ENCODE data around the gene GSK3A.
A peak's percentile ranks its signal among the peaks of the same experiment; 100 is the strongest.

Gene GSK3A

DNA sequence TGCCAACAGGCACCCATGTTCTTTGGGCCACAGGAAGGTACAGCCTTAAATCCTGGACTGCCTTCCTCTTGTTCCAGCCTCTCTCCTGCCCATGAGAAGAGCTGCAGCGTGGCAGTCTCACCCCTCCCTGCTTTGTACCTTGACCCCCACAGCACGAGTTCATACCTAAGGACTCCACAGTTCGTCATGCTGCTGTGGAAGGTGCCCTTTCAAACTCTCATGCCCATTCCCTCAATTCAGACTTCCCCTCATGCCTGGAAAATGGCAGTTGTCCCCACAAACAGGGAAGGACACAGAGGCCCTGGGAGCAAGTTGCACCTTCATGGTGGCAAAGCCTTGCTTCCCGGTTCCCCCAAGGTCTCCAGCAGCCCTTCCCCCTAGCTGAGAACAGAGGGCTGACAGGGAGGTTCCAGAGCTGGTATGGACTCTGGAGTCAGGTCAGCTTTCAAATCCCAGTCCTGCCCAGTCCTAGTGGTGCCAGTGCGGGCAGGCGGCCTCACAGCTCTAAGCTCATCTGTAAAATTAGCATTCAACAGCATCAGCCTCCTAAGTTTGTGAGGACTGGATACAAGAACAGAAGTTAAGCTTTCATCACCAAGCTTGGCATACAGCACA, 8.6 kb downstream of the GSK3A start:
- no peaks in the 10 kb centered on the region for H3K27me3 Mint-ChIP-seq
- no peak overlapping the region for H3K4me3 Mint-ChIP-seq
- DNase-seq (ENCODE audit: low spot score in 2 of 2) (no peak), ATAC-seq (replicated peaks; ENCODE audit: extremely low read depth, poor library complexity, severe bottlenecking) (no peak)
- peaks cover 26% of the 10 kb centered on the region for H3K4me1 Mint-ChIP-seq
- H3K27ac Mint-ChIP-seq (ENCODE audit: low read depth), result peak overlapping the region; percentile 75
- H3K9me3 Mint-ChIP-seq, result no peaks in the 10 kb centered on the region
- peaks cover 43% of the 10 kb centered on the region for H3K36me3 Mint-ChIP-seq (ENCODE audit: insufficient read depth)

DNA sequence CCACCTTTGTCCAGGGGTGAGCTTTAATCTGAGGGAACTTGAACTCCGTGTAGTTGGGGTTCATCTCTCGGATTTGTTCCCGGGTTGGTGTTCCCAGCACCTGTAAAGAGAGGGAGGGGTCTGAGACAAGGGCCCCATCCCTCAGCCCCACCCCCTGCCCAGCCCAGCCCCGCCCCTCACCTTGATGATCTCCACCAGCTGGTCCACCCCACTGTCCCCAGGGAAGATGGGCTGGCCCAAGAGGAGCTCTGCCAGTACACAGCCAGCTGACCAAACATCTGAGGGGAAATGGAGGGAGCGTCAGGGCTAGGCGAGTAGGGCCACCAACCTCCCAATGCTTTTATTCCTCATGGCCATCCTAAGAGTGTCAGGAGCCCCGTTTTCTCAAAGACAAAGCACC, 9.3 kb downstream of the GSK3A start:
- ATAC-seq (replicated peaks; ENCODE audit: extremely low read depth, poor library complexity, severe bottlenecking) (no peak), DNase-seq (ENCODE audit: low spot score in 2 of 2) (no peak)
- H3K4me3 Mint-ChIP-seq, result no peak overlapping the region
- peaks cover 39% of the 10 kb centered on the region for H3K36me3 Mint-ChIP-seq (ENCODE audit: insufficient read depth)
- no peak overlapping the region for H3K27ac Mint-ChIP-seq (ENCODE audit: low read depth)
- peaks cover 28% of the 10 kb centered on the region for H3K4me1 Mint-ChIP-seq
- no peaks in the 10 kb centered on the region for H3K9me3 Mint-ChIP-seq
- H3K27me3 Mint-ChIP-seq, result no peaks in the 10 kb centered on the region

DNA sequence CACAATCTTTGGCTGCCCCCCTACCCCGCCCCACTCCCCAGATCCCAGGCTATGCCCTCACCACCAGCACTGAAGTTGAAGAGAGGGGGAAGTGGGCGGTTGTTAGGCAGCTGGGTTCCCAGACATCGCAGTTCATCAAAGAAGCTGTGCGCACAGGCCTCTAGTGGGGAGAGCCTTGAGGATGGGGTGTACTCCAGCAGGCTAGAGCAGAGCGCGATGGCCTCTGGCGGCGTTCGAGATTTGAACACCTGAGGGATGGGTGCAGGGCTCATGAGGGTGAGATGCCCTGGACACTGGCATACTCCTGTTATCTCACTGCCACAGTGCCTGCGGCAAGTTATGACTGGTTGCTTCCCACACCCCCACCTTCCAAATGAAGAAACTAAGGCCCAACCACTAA, 10.0 kb downstream of the GSK3A start:
- H3K4me3 Mint-ChIP-seq, result no peak overlapping the region
- H3K9me3 Mint-ChIP-seq, result no peaks in the 10 kb centered on the region
- H3K27ac Mint-ChIP-seq (ENCODE audit: low read depth), result no peak overlapping the region
- no peak for ATAC-seq (replicated peaks; ENCODE audit: extremely low read depth, poor library complexity, severe bottlenecking)
- H3K27me3 Mint-ChIP-seq, result no peaks in the 10 kb centered on the region
- no peak for DNase-seq (ENCODE audit: low spot score in 2 of 2)
- H3K36me3 Mint-ChIP-seq (ENCODE audit: insufficient read depth), result peaks cover 37% of the 10 kb centered on the region
- H3K4me1 Mint-ChIP-seq, result peaks cover 28% of the 10 kb centered on the region

DNA sequence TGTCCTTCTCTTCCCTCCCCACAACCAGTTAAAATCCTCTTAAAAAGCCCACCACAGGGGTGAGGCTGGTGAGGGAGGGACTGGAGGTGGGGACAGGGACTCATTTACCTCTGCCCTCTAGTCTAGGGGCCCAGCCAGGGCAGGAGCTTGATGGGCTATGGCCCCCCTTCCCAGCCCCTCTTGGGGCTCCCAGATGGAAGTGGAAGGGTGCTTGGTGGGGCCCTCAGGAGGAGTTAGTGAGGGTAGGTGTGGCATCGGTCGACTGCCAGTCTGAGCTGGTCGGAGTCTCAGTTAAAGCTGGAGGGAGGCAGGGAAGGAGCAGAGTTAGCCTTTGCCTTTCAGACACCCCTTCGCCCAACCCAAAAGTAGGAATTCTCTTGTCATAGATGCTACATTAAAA, 11.8 kb downstream of the GSK3A start:
- ATAC-seq (replicated peaks; ENCODE audit: extremely low read depth, poor library complexity, severe bottlenecking) (no peak), DNase-seq (ENCODE audit: low spot score in 2 of 2) (no peak)
- Mint-ChIP-seq H3K4me3 (no peak overlapping the region), H3K27me3 (no peaks in the 10 kb centered on the region), H3K4me1 (peaks cover 31% of the 10 kb centered on the region), H3K27ac (ENCODE audit: low read depth) (no peak overlapping the region), H3K9me3 (no peaks in the 10 kb centered on the region), H3K36me3 (ENCODE audit: insufficient read depth) (peaks cover 28% of the 10 kb centered on the region)

DNA sequence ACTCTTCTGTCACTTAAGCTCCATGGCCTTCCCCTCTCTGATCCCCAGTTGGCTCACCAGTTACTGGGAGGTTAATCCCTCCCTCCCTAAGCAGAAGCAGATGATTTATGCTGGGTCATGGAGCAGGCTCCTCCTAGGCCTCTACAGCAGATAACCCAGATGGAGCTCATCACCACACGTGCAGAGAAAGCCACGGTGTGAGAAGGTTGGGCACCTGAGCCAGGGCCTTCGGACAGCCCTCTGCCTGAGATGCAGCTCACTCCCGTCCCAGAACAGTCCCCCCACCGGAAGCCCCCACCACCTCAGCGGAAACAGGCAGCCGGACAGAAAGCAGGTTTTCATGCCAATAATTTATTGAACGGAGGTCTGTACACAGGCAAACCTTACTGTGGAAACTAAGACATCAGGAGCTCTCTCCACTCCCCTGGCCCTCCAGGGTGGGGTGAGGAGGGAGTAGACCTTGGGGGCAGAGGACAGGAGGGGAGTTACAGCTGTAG, 12.5 kb downstream of the GSK3A start:
- Mint-ChIP-seq H3K36me3 (ENCODE audit: insufficient read depth) (peaks cover 22% of the 10 kb centered on the region), H3K4me1 (peaks cover 27% of the 10 kb centered on the region), H3K27me3 (no peaks in the 10 kb centered on the region), H3K9me3 (no peaks in the 10 kb centered on the region), H3K27ac (ENCODE audit: low read depth) (peak overlapping the region; percentile 64), H3K4me3 (no peak overlapping the region)
- ATAC-seq (replicated peaks; ENCODE audit: extremely low read depth, poor library complexity, severe bottlenecking) (no peak), DNase-seq (ENCODE audit: low spot score in 2 of 2) (no peak)

DNA sequence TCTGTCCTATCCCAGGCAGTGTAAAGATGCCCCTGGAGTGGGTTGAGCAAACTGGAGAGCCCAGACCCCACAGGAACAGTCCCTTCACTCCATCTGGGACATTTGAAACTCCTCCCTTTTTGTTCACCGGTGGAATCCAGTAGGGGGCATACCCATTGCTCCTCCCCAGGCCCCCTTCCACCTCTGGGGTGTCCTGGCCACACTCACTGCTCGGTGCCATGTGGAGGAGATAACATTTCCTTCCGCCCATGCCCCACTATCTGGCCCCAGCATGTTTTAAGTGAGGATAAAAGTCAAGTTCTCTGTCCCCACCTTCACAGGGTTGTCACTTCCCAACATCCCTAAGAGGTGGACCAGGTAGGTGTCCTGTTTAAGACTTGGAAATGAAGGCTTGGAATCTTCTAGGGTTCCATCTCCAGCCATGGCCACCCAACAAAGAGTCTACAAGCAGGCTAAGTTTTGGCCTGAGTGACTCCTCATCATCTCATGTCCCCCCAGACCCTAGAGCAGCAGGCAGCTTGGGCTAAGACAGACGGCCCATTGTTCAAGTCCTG, 13.0 kb downstream of the GSK3A start:
- no peak overlapping the region for H3K4me3 Mint-ChIP-seq
- peak overlapping the region; percentile 64 for H3K27ac Mint-ChIP-seq (ENCODE audit: low read depth)
- H3K36me3 Mint-ChIP-seq (ENCODE audit: insufficient read depth), result peaks cover 26% of the 10 kb centered on the region
- H3K4me1 Mint-ChIP-seq, result peaks cover 27% of the 10 kb centered on the region
- no peak for DNase-seq (ENCODE audit: low spot score in 2 of 2)
- no peak for ATAC-seq (replicated peaks; ENCODE audit: extremely low read depth, poor library complexity, severe bottlenecking)
- no peaks in the 10 kb centered on the region for H3K9me3 Mint-ChIP-seq
- H3K27me3 Mint-ChIP-seq, result no peaks in the 10 kb centered on the region

DNA sequence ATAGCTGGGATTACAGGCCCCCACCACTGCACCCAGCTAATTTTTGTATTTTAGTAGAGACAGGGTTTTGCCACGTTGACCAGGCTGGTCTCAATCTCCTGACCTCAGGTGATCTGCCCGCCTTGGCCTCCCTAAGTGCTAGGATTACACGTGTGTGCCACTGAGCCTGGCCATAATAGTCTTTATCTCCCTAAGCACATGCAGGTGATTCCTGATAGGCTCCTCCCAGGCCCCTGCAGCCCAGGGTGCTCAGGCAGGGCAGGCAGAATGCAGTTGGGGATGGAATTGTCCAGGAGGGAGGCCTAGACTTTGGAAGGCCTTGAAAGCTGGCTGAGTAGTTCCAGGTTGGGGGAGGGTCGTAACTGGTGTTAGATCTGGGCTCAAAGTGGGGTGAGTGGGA, 13.8 kb downstream of the GSK3A start:
- H3K27ac Mint-ChIP-seq (ENCODE audit: low read depth), result no peak overlapping the region
- peaks cover 26% of the 10 kb centered on the region for H3K36me3 Mint-ChIP-seq (ENCODE audit: insufficient read depth)
- peaks cover 23% of the 10 kb centered on the region for H3K4me1 Mint-ChIP-seq
- H3K27me3 Mint-ChIP-seq, result no peaks in the 10 kb centered on the region
- DNase-seq (ENCODE audit: low spot score in 2 of 2), result no peak
- H3K9me3 Mint-ChIP-seq, result no peaks in the 10 kb centered on the region
- no peak for ATAC-seq (replicated peaks; ENCODE audit: extremely low read depth, poor library complexity, severe bottlenecking)
- H3K4me3 Mint-ChIP-seq, result no peak overlapping the region

DNA sequence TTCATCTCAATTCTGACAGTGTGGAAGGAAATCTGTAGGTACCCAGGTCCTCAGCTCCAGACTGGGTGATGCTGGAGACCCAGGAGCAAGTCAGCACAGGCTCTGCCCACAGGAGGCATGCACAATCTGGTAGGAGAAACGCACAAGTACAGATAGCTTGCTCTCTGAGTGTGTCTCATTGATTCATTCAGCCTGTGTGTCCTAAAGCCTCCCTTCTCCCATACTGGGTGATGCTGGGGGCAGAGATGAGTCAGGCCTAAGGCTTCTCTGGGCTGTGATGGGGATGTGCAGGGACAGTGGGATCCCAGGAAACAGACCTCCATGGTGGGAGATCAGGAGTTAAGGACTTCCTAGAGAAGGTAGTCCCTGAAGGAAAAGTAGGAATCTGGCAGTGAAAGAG, 15.5 kb downstream of the GSK3A start:
- Mint-ChIP-seq H3K27ac (ENCODE audit: low read depth) (no peak overlapping the region), H3K4me3 (no peak overlapping the region), H3K36me3 (ENCODE audit: insufficient read depth) (peaks cover 29% of the 10 kb centered on the region), H3K4me1 (peaks cover 31% of the 10 kb centered on the region), H3K27me3 (no peaks in the 10 kb centered on the region), H3K9me3 (no peaks in the 10 kb centered on the region)
- ATAC-seq (replicated peaks; ENCODE audit: extremely low read depth, poor library complexity, severe bottlenecking), result no peak
- DNase-seq (ENCODE audit: low spot score in 2 of 2), result no peak

DNA sequence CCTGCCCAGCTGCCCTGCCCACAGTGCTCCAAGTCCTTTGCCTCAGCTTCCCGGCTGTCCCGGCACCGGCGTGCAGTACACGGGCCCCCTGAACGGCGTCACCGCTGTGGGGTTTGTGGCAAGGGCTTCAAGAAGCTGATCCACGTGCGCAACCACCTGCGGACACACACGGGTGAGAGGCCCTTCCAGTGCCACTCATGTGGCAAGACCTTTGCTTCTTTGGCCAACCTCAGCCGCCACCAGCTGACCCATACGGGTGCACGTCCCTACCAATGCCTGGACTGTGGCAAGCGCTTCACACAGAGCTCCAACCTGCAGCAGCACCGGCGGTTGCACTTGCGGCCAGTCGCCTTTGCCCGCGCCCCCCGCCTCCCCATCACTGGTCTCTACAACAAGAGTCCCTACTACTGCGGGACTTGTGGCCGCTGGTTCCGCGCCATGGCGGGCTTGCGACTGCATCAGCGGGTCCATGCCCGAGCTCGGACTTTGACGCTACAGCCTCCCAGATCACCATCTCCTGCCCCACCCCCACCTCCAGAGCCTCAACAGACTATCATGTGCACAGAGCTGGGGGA, 16.6 kb downstream of the GSK3A start:
- DNase-seq (ENCODE audit: low spot score in 2 of 2) (no peak), ATAC-seq (replicated peaks; ENCODE audit: extremely low read depth, poor library complexity, severe bottlenecking) (no peak)
- Mint-ChIP-seq H3K27me3 (no peaks in the 10 kb centered on the region), H3K27ac (ENCODE audit: low read depth) (no peak overlapping the region), H3K36me3 (ENCODE audit: insufficient read depth) (peaks cover 22% of the 10 kb centered on the region), H3K4me1 (peaks cover 34% of the 10 kb centered on the region), H3K9me3 (no peaks in the 10 kb centered on the region), H3K4me3 (no peak overlapping the region)

DNA sequence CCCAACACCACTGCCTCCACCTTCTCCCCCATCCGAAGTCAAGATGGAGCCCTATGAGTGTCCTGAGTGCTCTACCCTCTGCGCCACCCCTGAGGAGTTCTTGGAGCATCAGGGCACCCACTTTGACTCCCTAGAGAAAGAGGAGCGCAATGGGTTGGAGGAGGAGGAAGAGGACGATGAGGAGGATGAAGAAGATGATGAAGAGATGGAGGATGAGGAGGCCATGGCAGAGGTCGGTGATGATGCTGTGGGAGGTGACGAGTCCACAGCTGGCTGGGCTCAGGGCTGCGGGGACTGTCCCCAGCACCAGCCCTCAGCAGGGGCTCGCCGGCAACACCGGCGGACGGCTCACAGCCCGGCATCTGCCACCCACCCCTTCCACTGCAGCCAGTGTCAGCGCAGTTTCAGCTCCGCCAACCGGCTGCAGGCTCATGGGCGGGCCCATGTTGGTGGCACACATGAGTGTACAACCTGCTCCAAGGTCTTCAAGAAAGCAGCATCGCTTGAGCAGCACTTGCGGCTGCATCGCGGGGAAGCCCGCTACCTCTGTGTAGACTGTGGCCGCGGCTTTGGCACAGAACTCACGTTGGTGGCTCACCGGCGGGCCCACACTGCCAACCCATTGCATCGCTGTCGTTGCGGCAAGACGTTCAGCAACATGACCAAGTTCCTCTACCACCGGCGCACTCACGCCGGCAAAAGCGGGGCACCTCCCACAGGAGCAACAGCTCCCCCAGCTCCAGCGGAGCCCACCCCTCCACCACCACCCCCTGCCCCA, 17.3 kb downstream of the GSK3A start:
- Mint-ChIP-seq H3K4me1 (peaks cover 41% of the 10 kb centered on the region), H3K27ac (ENCODE audit: low read depth) (no peak overlapping the region), H3K9me3 (no peaks in the 10 kb centered on the region), H3K4me3 (no peak overlapping the region), H3K27me3 (no peaks in the 10 kb centered on the region), H3K36me3 (ENCODE audit: insufficient read depth) (peaks cover 19% of the 10 kb centered on the region)
- ATAC-seq (replicated peaks; ENCODE audit: extremely low read depth, poor library complexity, severe bottlenecking) (no peak), DNase-seq (ENCODE audit: low spot score in 2 of 2) (no peak)

DNA sequence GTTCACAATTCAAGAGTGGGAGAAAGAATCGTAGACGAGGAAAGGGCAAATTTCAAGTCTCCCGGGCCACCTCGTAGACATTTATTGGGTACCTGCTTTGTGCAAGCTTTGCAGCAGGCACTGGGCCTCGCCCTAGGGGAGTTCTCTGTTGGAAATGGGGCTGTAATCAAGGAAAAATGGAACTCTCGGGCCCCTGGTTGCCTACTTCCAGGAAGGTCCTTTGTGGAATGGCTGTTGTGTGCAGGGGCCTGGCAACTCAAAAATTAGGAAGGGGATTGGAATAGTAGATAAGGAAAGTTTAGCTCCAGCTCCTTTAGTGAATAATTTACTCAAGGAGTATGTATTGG, 21.7 kb downstream of the GSK3A start:
- Mint-ChIP-seq H3K27ac (ENCODE audit: low read depth) (peak overlapping the region; percentile 95), H3K9me3 (no peaks in the 10 kb centered on the region), H3K4me1 (peaks cover 52% of the 10 kb centered on the region), H3K27me3 (no peaks in the 10 kb centered on the region), H3K36me3 (ENCODE audit: insufficient read depth) (peaks cover 34% of the 10 kb centered on the region), H3K4me3 (peak overlapping the region; percentile 95)
- ATAC-seq (replicated peaks; ENCODE audit: extremely low read depth, poor library complexity, severe bottlenecking) (no peak), DNase-seq (ENCODE audit: low spot score in 2 of 2) (no peak)

DNA sequence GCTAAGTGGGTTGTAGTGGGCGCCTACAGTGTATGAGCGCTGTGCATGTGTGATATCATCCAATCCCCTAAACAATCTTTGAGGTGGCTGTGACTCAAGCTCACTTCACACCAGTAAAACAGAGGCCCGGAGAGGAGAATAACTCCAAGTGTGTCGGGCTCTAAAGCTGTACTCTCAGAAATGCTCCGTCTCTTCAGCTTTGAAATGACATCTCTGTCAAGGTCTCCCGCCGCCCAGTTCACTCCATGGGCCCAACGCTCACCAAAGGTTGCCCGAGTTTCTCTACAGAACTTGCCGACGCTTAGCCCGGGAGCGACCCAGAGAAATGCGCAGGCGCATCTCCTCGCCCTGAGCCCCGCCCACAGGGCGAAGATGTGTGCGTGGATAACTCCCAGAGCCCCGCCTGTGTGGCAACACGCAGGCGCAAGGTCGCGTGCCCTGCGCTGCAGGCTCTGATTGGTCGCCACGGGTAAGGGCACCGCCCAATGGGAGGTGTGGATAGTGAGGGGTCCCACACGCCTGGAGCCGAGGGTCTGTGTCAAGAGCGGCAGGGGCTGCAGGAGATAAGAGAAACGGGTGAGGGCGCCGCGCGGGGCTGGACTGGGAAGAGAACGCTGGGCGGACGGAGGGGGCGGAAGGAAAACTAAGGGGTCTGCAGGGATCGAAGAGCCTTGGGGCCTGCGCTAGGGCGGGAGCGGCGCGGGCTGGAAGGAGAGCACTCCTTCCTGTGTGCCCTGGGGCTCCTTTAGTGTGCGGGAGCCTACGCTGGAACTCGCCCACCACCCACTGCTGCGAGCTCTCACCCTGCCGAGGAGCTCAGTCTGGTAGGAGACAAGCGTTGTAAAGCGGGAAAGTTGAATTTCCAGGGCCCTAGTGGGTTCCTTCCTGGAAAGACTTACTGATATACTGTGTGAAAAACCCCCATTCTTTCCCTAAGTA, 22.3 kb downstream of the GSK3A start, which contains the start of gene ZNF526:
Gene ZNF526 (plus strand): TSS at position 501 of the 939 bp plus-strand sequence. CDS start 4,092 bp downstream, outside the sequence.
- peak within 1 kb of the TSS; percentile 95 for H3K27ac Mint-ChIP-seq (ENCODE audit: low read depth)
- peaks cover 35% of the 10 kb centered on the region for H3K36me3 Mint-ChIP-seq (ENCODE audit: insufficient read depth)
- ATAC-seq (replicated peaks; ENCODE audit: extremely low read depth, poor library complexity, severe bottlenecking), result peak; percentile 80
- H3K4me3 Mint-ChIP-seq, result peak within 1 kb of the TSS; percentile 95
- H3K27me3 Mint-ChIP-seq, result no peaks in the 10 kb centered on the region
- no peaks in the 10 kb centered on the region for H3K9me3 Mint-ChIP-seq
- peak; percentile 93 to 94 for DNase-seq (ENCODE audit: low spot score in 2 of 2)
- peaks cover 59% of the 10 kb centered on the region for H3K4me1 Mint-ChIP-seq
